H1 (cell line): ENCODE results near the gene IL1RAPL1. TPM values are rescaled to one million over a fixed set of nuclear protein-coding genes. Genes with fewer than 3 reads are reported as not detected.

ENCODE experiments used
- CTCF ChIA-PET: fragments of 300-600 bp; sonication (Branson Sonifier 250); formaldehyde crosslinking; loops from one replicate; lab custom pipeline; 2021; ENCODE audit not compliant: partially characterized antibody; lab: Charles Lee
- POLR2A ChIA-PET: fragments of 300-600 bp; sonication (Branson Sonifier 250); formaldehyde crosslinking; loops from one replicate; lab custom pipeline; 2021; ENCODE audit warnings: inconsistent platforms; ENCODE audit not compliant: partially characterized antibody; lab: Charles Lee
- DNase-seq, 2 experiments: peaks; one replicate each; pipeline versions ENCODE4 v3.0.0 to v3.0.0-alpha.2; 2010 to 2022; ENCODE audit warnings: low spot score in 2 of 2, low read depth in 1 of 2, mixed read lengths in 1 of 2
- FAIRE-seq: peaks from 2 replicates; lab custom pipeline; 2011; peaks lifted over from hg19 to GRCh38; lab: Jason Lieb, UNC
- H2AFZ ChIP-seq: 2 replicates; pipeline ENCODE4 v1.8.1; 2012; ENCODE audit warnings: low read length, inconsistent platforms
- H2AK5ac ChIP-seq: 2 replicates; pipeline ENCODE4 v1.6.1; 2013; ENCODE audit warnings: low read depth, low read length
- H2BK120ac ChIP-seq: replicated peaks from 2 replicates; pipeline ENCODE3; 2013; ENCODE audit warnings: low read depth, low read length, inconsistent platforms
- H2BK12ac ChIP-seq: 2 replicates; pipeline ENCODE4 v1.6.1; 2013; ENCODE audit warnings: low read depth, low read length
- H2BK15ac ChIP-seq: 2 replicates; pipeline ENCODE4 v1.6.1; 2013; ENCODE audit warnings: low read length
- H2BK20ac ChIP-seq: 2 replicates; pipeline ENCODE4 v1.6.1; 2013; ENCODE audit warnings: low read length
- H2BK5ac ChIP-seq: 2 replicates; pipeline ENCODE4 v1.6.1; 2013; ENCODE audit warnings: low read depth, low read length
- H3K14ac ChIP-seq: 2 replicates; pipeline ENCODE4 v1.6.1; 2013; ENCODE audit warnings: inconsistent platforms; ENCODE audit not compliant: insufficient read length
- H3K18ac ChIP-seq: 2 replicates; pipeline ENCODE4 v1.6.1; 2013; ENCODE audit warnings: low read length; ENCODE audit errors: extremely low read depth
- H3K23ac ChIP-seq: 2 replicates; pipeline ENCODE4 v1.6.1; 2013; ENCODE audit warnings: inconsistent platforms; ENCODE audit not compliant: insufficient read length
- H3K23me2 ChIP-seq: 2 replicates; pipeline ENCODE4 v1.6.1; 2013; ENCODE audit warnings: low read depth, low read length
- H3K27ac ChIP-seq: 2 replicates; pipeline ENCODE4 v1.6.1; 2011; ENCODE audit warnings: low read depth, low read length, inconsistent platforms
- H3K27me3 ChIP-seq, 4 experiments: replicated peaks in 1 of 4; 1 replicate in 1 of 4; 2 replicates in 3 of 4; pipeline versions ENCODE4 v1.6.1 to v1.8.1; 2011 to 2013; ENCODE audit warnings: low read length in 3 of 4, mild to moderate bottlenecking in 3 of 4, inconsistent platforms in 2 of 4, mixed read lengths in 2 of 4, moderate library complexity in 1 of 4; ENCODE audit not compliant: control insufficient read depth in 3 of 4, insufficient read depth in 3 of 4; ENCODE audit errors: extremely low read depth in 1 of 4
- H3K36me3 ChIP-seq, 4 experiments: 2 replicates each; pipeline versions ENCODE4 v1.6.1 to v1.8.1; 2011 to 2013; ENCODE audit warnings: mild to moderate bottlenecking in 4 of 4, low read length in 3 of 4, moderate library complexity in 2 of 4, control low read depth in 1 of 4, inconsistent platforms in 1 of 4; ENCODE audit not compliant: insufficient read depth in 4 of 4, control insufficient read depth in 2 of 4
- H3K4ac ChIP-seq: replicated peaks from 2 replicates; pipeline ENCODE3; 2013; ENCODE audit warnings: low read length, low read depth, mixed read lengths, inconsistent platforms; ENCODE audit not compliant: insufficient read length
- H3K4me1 ChIP-seq, 4 experiments: replicated peaks in 1 of 4; 1 replicate in 1 of 4; 2 replicates in 3 of 4; pipeline versions ENCODE4 v1.6.1 to v1.8.1; 2011 to 2013; ENCODE audit warnings: low read length in 3 of 4, inconsistent platforms in 2 of 4, mixed read lengths in 1 of 4; ENCODE audit not compliant: insufficient read depth in 4 of 4, control insufficient read depth in 3 of 4
- H3K4me2 ChIP-seq, 2 experiments: 2 replicates each; pipeline versions ENCODE4 v1.6.1 to v1.8.1; 2011 to 2013; ENCODE audit warnings: low read depth in 2 of 2, low read length in 2 of 2, control low read depth in 1 of 2, inconsistent platforms in 1 of 2, mild to moderate bottlenecking in 1 of 2; ENCODE audit not compliant: insufficient read depth in 1 of 2
- H3K4me3 ChIP-seq, 4 experiments: fragments of 200-600, 300-600 bp in 1 of 4; sonication (generic), shearing (Covaris generic), sonication (Bioruptor Twin) in 1 of 4; 2 replicates each; pipeline versions ENCODE4 v1.5.1 to v1.8.1; 2011 to 2016; ENCODE audit warnings: low read length in 4 of 4, low read depth in 3 of 4, control low read depth in 2 of 4, inconsistent platforms in 2 of 4, mild to moderate bottlenecking in 2 of 4, mixed read lengths in 1 of 4, moderate library complexity in 1 of 4; ENCODE audit not compliant: insufficient read depth in 2 of 4; ENCODE audit errors: extremely low read depth in 1 of 4
- H3K56ac ChIP-seq: replicated peaks from 2 replicates; pipeline ENCODE3; 2013; ENCODE audit warnings: low read depth, mild to moderate bottlenecking, mixed read lengths, low read length, inconsistent platforms; ENCODE audit not compliant: insufficient read length
- H3K79me1 ChIP-seq: 2 replicates; pipeline ENCODE4 v1.6.1; 2013; ENCODE audit warnings: low read depth, low read length, control low read depth
- H3K79me2 ChIP-seq, 2 experiments: 2 replicates each; pipeline versions ENCODE4 v1.6.1 to v1.8.1; 2012 to 2013; ENCODE audit warnings: low read length in 2 of 2, mild to moderate bottlenecking in 2 of 2, inconsistent platforms in 1 of 2; ENCODE audit not compliant: insufficient read depth in 2 of 2, control insufficient read depth in 1 of 2
- H3K9ac ChIP-seq, 4 experiments: replicated peaks in 1 of 4; 1 replicate in 1 of 4; 2 replicates in 3 of 4; pipeline versions ENCODE4 v1.6.1 to v1.8.1; 2011 to 2013; ENCODE audit warnings: low read depth in 3 of 4, low read length in 3 of 4, control low read depth in 2 of 4, mild to moderate bottlenecking in 2 of 4, moderate library complexity in 2 of 4, inconsistent platforms in 1 of 4; ENCODE audit errors: extremely low read depth in 1 of 4
- H3K9me3 ChIP-seq, 2 experiments: 2 replicates each; pipeline versions ENCODE4 v1.6.1 to v1.8.1; 2012 to 2013; ENCODE audit warnings: mild to moderate bottlenecking in 2 of 2, moderate library complexity in 2 of 2, control low read depth in 1 of 2, inconsistent platforms in 1 of 2, low read depth in 1 of 2, low read length in 1 of 2, mixed read lengths in 1 of 2; ENCODE audit not compliant: insufficient read depth in 2 of 2
- H4K20me1 ChIP-seq, 2 experiments: replicated peaks in 1 of 2; 2 replicates each; pipeline versions ENCODE3 to v1.8.1; 2011 to 2013; ENCODE audit warnings: inconsistent platforms in 2 of 2, low read length in 2 of 2, mild to moderate bottlenecking in 1 of 2; ENCODE audit not compliant: insufficient read depth in 2 of 2, control insufficient read depth in 1 of 2
- H4K5ac ChIP-seq: 2 replicates; pipeline ENCODE4 v1.6.1; 2013; ENCODE audit warnings: low read length, low read depth, mixed read lengths, inconsistent platforms; ENCODE audit not compliant: insufficient read length
- H4K8ac ChIP-seq: 2 replicates; pipeline ENCODE4 v1.8.0; 2013; ENCODE audit warnings: mild to moderate bottlenecking, moderate library complexity, low read length, inconsistent platforms; ENCODE audit not compliant: insufficient read depth; ENCODE audit errors: extremely low read depth
- H4K91ac ChIP-seq: replicated peaks from 2 replicates; pipeline ENCODE3; 2013; ENCODE audit warnings: low read length, mixed read lengths, inconsistent platforms; ENCODE audit not compliant: insufficient read length
- HDAC6 ChIP-seq: IDR thresholded peaks from one replicate; pipeline ENCODE4 v1.7.1; 2012; ENCODE audit warnings: low read depth, mild to moderate bottlenecking, inconsistent platforms, low read length, moderate library complexity
- KDM1A ChIP-seq: fragments of 200-600, 300-600 bp; sonication (generic); IDR thresholded peaks from 2 replicates; pipeline ENCODE4 v1.7.1; 2016; ENCODE audit warnings: mild to moderate bottlenecking, low read length, borderline replicate concordance
- NANOG ChIP-seq: IDR thresholded peaks from 2 replicates; pipeline ENCODE4 v1.6.1; 2011; ENCODE audit warnings: low read length, low read depth, mild to moderate bottlenecking, inconsistent platforms; ENCODE audit not compliant: insufficient read depth, poor library complexity, severe bottlenecking
- RBBP5 ChIP-seq: IDR thresholded peaks from 2 replicates; pipeline ENCODE4 v1.7.1; 2012; ENCODE audit warnings: low read depth, mild to moderate bottlenecking, inconsistent platforms, low read length, moderate library complexity, borderline replicate concordance
- SP1 ChIP-seq: IDR thresholded peaks from 2 replicates; pipeline ENCODE4 v1.6.1; 2011; ENCODE audit warnings: low read depth, low read length
- WGBS, 2 experiments: shearing (Covaris generic) in 1 of 2; methylation state at CpG; one replicate each; pipeline versions ENCODE4 v1.1.6 to v1.1.7; 2013 to 2015; ENCODE audit warnings: low lambda C conversion rate in 2 of 2, mixed read lengths in 2 of 2, inconsistent platforms in 1 of 2, low coverage in 1 of 2, missing lambda C conversion rate in 1 of 2; ENCODE audit not compliant: insufficient replicate concordance in 2 of 2, insufficient coverage in 1 of 2, insufficient read length in 1 of 2; ENCODE audit errors: extremely low coverage in 1 of 2, missing lambda C conversion rate in 1 of 2; 5-methylcytosine and 5-hydroxymethylcytosine counted together
- polyA plus RNA-seq, 7 experiments: library from polyadenylated mRNA; depleted of rRNA in 3 of 7; stranded (reverse) in 5 of 7; unstranded in 2 of 7; fragments of >200 nt in 5 of 7; fragments of 200-250 nt in 2 of 7; gene quantifications; 1 replicate in 5 of 7; 2 replicates in 1 of 7; 4 replicates in 1 of 7; pipeline versions ENCODE4 v1.2.1 to v1.2.3, GENCODE V29; 2011 to 2013; ENCODE audit warnings: missing spikeins in 2 of 7, mixed read lengths in 2 of 7
- total RNA-seq: library from RNA; stranded (reverse); fragmentation: NEBNext Ultra II Directional; extraction: Animal tissue kit (Norgen Biotek cat#: 25700); gene quantifications from 2 replicates; pipeline ENCODE4 v1.2.1, GENCODE V29; 2021

The IL1RAPL1 gene
- total and polyA plus RNA-seq, 2 of the 8 experiments (the other 6 are each of a cell fraction or from before 2014, with no cell fraction given), result 0.11 to 0.35 TPM

- POLR2A ChIA-PET, result no interaction called here
- Histone ChIP-seq H4K91ac (no peak overlapping the region), H3K23me2 (no peaks in the 10 kb centered on the region), H3K23ac (no peak overlapping the region), H3K9me3 (no peaks in the 10 kb centered on the region), H4K20me1 (no peaks in the 10 kb centered on the region)
- TF ChIP-seq NANOG (no peak), KDM1A (no peak), RBBP5 (no peak), HDAC6 (no peak), SP1 (no peak)
- TF ChIP-seq, all 59 proteins: peak for 0
- Histone ChIP-seq H3K14ac (no peak overlapping the region), H3K4me2 (no peak overlapping the region), H2AK5ac (no peak overlapping the region), H2AFZ (no peak overlapping the region), H2BK20ac (no peak overlapping the region), H3K56ac (no peak overlapping the region), H3K27me3 (no peaks in the 10 kb centered on the region), H3K4me1 (no peaks in the 10 kb centered on the region), H2BK15ac (no peak overlapping the region), H4K8ac (no peak overlapping the region), H3K79me2 (no peaks in the 10 kb centered on the region), H3K9ac (no peak overlapping the region), H3K18ac (no peak overlapping the region), H2BK12ac (no peak overlapping the region), H2BK5ac (no peak overlapping the region), H3K4me3 (no peak overlapping the region), H4K5ac (no peak overlapping the region), H3K36me3 (no peaks in the 10 kb centered on the region), H2BK120ac (no peak overlapping the region), H3K4ac (no peak overlapping the region), H3K27ac (no peak overlapping the region), H3K79me1 (no peaks in the 10 kb centered on the region)
- CTCF ChIA-PET, result no interaction called here
- FAIRE-seq (no peak), DNase-seq (no peak)
- WGBS, 2 experiments, result 75% methylated on average over 4 of the region's 4 CpGs; no CpG with 5 or more reads in 1 of the 2 experiments
These were observed 543.7 kb downstream of the IL1RAPL1 start for GRCh38 chrX:29130905-29131304.
